ENCODE results near the gene NUDT3. TPM values are rescaled to one million over a fixed set of nuclear protein-coding genes. Genes with fewer than 3 reads are reported as not detected.

NUDT3 gene
- total and polyA plus RNA-seq, 9 of the 15 experiments (the other 6 are each of a cell fraction or from before 2014, with no cell fraction given), result 5.4 to 81.2 (median 56.4) TPM

DNA sequence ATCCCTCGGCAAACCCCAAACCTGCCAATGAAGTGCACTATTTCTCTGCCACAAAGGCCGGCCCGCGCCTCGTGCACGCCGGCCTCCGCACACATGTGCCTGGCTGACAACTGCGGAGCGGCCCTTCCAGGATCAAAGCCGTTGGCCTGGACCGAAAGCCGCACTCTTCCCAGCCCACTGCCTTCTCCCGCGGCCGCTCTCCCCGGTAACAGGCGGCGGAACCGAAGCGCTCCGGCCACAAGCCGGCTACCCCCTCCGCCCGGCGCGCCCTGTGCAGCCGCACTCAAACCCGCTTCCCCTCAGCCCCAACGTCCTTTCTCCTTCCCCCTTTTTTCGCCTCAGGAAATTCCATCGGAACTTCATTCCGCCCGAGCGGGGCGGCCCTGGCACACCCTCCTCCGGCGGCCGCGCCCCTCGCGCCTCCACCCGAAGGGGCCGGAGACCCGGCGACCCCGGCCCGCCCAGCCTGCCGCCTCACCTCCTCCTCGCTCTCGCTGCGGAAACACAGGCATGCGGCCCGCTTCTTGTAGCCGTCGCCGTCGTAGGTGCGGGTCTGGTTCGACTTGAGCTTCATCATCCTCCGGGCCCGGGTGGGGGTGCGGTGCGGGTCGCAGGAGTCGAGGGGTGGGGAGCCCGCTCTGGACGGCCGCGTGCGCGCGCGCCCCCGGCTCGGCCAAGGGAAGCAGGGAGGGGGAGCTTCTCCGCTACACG lies 528 bp downstream of the NUDT3 start (continued):
- 0 out of 2 replicates have a peak, but pooled peaks have one; percentile 17 for TF ChIP-seq MYNN (IDR thresholded peaks at IDR 0.05)
- TF ChIP-seq MYNN (CRISPR knock-in tag; IDR thresholded peaks at IDR 0.05), result no peak
- TF ChIP-seq, protein P1, sequence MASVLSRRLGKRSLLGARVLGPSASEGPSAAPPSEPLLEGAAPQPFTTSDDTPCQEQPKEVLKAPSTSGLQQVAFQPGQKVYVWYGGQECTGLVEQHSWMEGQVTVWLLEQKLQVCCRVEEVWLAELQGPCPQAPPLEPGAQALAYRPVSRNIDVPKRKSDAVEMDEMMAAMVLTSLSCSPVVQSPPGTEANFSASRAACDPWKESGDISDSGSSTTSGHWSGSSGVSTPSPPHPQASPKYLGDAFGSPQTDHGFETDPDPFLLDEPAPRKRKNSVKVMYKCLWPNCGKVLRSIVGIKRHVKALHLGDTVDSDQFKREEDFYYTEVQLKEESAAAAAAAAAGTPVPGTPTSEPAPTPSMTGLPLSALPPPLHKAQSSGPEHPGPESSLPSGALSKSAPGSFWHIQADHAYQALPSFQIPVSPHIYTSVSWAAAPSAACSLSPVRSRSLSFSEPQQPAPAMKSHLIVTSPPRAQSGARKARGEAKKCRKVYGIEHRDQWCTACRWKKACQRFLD (CRISPR knock-in tag; IDR thresholded peaks at IDR 0.05), result no peak; the same call in 1 of the 2 replicates
- no peak for TF ChIP-seq SETDB1 (IDR thresholded peaks at IDR 0.05; ENCODE audit: low read length)
- TF ChIP-seq ZZZ3 (IDR thresholded peaks at IDR 0.05), result no peak
- 0 out of 2 replicates have a peak, but pooled peaks have one; percentile 1 for TF ChIP-seq RAD51 (IDR thresholded peaks at IDR 0.05; ENCODE audit: borderline replicate concordance, low read depth)
- peak; percentile 88; the same call in 1 of the 2 replicates for TF ChIP-seq BRD4 (IDR thresholded peaks at IDR 0.05)
- peak; percentile 92 for TF ChIP-seq EP400 (IDR thresholded peaks at IDR 0.05)
- TF ChIP-seq SAP30 (IDR thresholded peaks at IDR 0.05; ENCODE audit: borderline replicate concordance, insufficient read depth, low read depth, low read length, poor library complexity, severe bottlenecking), result peak; percentile 92
- 0 out of 2 replicates have a peak, but pooled peaks have one; percentile 55 for TF ChIP-seq HLTF (IDR thresholded peaks at IDR 0.05)
- TF ChIP-seq NR4A1 (CRISPR knock-in tag; IDR thresholded peaks at IDR 0.05), result 0 out of 2 replicates have a peak, but pooled peaks have one; percentile 4
- TF ChIP-seq NR4A1 (tag; IDR thresholded peaks at IDR 0.05), result no peak
- peak; percentile 23; the same call in 1 of the 2 replicates for TF ChIP-seq DPF2 (IDR thresholded peaks at IDR 0.05)
- TF ChIP-seq, protein P2, sequence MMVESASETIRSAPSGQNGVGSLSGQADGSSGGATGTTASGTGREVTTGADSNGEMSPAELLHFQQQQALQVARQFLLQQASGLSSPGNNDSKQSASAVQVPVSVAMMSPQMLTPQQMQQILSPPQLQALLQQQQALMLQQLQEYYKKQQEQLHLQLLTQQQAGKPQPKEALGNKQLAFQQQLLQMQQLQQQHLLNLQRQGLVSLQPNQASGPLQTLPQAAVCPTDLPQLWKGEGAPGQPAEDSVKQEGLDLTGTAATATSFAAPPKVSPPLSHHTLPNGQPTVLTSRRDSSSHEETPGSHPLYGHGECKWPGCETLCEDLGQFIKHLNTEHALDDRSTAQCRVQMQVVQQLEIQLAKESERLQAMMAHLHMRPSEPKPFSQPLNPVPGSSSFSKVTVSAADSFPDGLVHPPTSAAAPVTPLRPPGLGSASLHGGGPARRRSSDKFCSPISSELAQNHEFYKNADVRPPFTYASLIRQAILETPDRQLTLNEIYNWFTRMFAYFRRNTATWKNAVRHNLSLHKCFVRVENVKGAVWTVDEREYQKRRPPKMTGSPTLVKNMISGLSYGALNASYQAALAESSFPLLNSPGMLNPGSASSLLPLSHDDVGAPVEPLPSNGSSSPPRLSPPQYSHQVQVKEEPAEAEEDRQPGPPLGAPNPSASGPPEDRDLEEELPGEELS (CRISPR knock-in tag; IDR thresholded peaks at IDR 0.05; ENCODE audit: borderline replicate concordance), result peak; percentile 22; the same call in 1 of the 2 replicates
- peak; percentile 63 for TF ChIP-seq TAF1 (IDR thresholded peaks at IDR 0.05; ENCODE audit: control insufficient read depth, extremely low read depth, insufficient read depth, low read length, severe bottlenecking)
- peak; percentile 78 for TF ChIP-seq NR3C1 (CRISPR knock-in tag; IDR thresholded peaks at IDR 0.05)
- peak in 2 of 3 experiments; percentile 5 to 57 for TF ChIP-seq YY1 (IDR thresholded peaks at IDR 0.05; ENCODE audit: borderline replicate concordance in 1 of 3, control insufficient read depth in 1 of 3, extremely low read depth in 1 of 3, insufficient read depth in 3 of 3, insufficient read length in 1 of 3, insufficient replicate concordance in 2 of 3, low read depth in 1 of 3, low read length in 2 of 3)
- TF ChIP-seq, protein P3, sequence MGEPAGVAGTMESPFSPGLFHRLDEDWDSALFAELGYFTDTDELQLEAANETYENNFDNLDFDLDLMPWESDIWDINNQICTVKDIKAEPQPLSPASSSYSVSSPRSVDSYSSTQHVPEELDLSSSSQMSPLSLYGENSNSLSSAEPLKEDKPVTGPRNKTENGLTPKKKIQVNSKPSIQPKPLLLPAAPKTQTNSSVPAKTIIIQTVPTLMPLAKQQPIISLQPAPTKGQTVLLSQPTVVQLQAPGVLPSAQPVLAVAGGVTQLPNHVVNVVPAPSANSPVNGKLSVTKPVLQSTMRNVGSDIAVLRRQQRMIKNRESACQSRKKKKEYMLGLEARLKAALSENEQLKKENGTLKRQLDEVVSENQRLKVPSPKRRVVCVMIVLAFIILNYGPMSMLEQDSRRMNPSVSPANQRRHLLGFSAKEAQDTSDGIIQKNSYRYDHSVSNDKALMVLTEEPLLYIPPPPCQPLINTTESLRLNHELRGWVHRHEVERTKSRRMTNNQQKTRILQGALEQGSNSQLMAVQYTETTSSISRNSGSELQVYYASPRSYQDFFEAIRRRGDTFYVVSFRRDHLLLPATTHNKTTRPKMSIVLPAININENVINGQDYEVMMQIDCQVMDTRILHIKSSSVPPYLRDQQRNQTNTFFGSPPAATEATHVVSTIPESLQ (CRISPR knock-in tag; IDR thresholded peaks at IDR 0.05), result 0 out of 2 replicates have a peak, but pooled peaks have one; percentile 17
- TF ChIP-seq STAT5B (CRISPR knock-in tag; IDR thresholded peaks at IDR 0.05), result no peak
- TF ChIP-seq MCM7 (IDR thresholded peaks at IDR 0.05), result no peak
- TF ChIP-seq STAG1 (CRISPR knock-in tag; IDR thresholded peaks at IDR 0.05; ENCODE audit: borderline replicate concordance), result peak; percentile 10; the same call in 1 of the 2 replicates
- TF ChIP-seq ZNF197 (CRISPR knock-in tag; IDR thresholded peaks at IDR 0.05; ENCODE audit: low read depth), result peak; percentile 81; the same call in 1 of the 2 replicates
- no peak for TF ChIP-seq ZNF436 (CRISPR knock-in tag; IDR thresholded peaks at IDR 0.05)
